Mesothelial cell of epicardium (in vitro differentiated cells): Measurements from ENCODE around the gene SLCO3A1. TPM values are rescaled to one million over a fixed set of nuclear protein-coding genes. Genes with fewer than 3 reads are reported as not detected.

Source experiments
- DNase-seq, 2 experiments: peaks; one replicate each; pipeline ENCODE4 v3.0.0; 2021; ENCODE audit warnings: low spot score in 2 of 2; ENCODE audit not compliant: unreplicated experiment in 2 of 2
- H3K27ac Mint-ChIP-seq: 2 replicates; pipeline ENCODE4 v1.8.0; 2021; ENCODE audit warnings: mixed read lengths
- H3K27me3 Mint-ChIP-seq: 2 replicates; pipeline ENCODE4 v1.8.0; 2021; ENCODE audit warnings: low read depth, mixed read lengths
- H3K36me3 Mint-ChIP-seq: 2 replicates; pipeline ENCODE4 v1.8.0; 2021; ENCODE audit warnings: mixed read lengths
- H3K4me1 Mint-ChIP-seq: 2 replicates; pipeline ENCODE4 v1.8.0; 2021; ENCODE audit warnings: mixed read lengths
- H3K4me3 Mint-ChIP-seq: 2 replicates; pipeline ENCODE4 v1.8.0; 2021; ENCODE audit warnings: mild to moderate bottlenecking, moderate library complexity, mixed read lengths
- H3K9me3 Mint-ChIP-seq: 2 replicates; pipeline ENCODE4 v1.8.0; 2021; ENCODE audit warnings: mixed read lengths
- CTCF ChIP-seq: fragments of 200-600 bp; sonication (generic); IDR thresholded peaks from one replicate; pipeline ENCODE4 v1.5.0; 2021; ENCODE audit warnings: antibody characterized with exemption; ENCODE audit not compliant: unreplicated experiment
- total RNA-seq: library from RNA; stranded (reverse); gene quantifications from 3 replicates; pipeline ENCODE4 v1.2.1, GENCODE V29; 2021

Gene SLCO3A1
- total RNA-seq, 1 donor from 2014 or later = 1.9 TPM

DNA sequence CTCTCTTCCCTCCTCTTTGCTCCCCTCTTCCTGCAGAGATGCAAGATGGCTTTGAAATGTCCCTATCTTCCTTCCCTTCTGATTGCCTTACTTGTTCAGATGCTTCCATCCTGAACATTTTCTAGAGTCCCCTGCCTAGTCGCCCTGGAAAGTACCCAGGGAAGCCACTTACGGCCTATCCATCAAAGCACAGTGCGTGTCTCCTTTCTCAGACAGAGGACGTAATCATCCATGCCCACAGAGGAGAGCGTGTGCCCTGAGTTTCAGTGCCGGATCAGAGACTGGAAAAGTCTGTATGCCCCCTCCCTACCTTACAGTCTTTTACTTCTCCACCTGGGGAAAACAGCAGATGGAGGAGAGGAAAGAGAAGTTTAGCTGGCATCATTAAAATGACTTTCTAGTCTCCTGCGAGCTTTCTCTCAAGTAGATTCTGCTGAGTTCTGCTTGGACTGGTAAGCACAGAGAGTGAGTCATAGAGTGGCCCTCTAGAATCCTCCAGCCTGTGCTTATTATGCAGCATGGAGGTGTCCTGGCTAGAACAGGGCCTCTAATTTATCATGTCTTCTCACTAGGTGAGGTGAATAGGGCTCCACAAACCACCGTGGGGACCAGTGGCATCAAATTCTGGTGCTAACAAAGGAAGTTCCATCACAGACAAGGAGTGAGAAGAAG lies 114.6 kb downstream of the SLCO3A1 start:
- H3K4me1 Mint-ChIP-seq = no peaks in the 10 kb centered on the region
- H3K27me3 Mint-ChIP-seq = peaks cover 53% of the 10 kb centered on the region
- no peaks in the 10 kb centered on the region for H3K36me3 Mint-ChIP-seq
- peaks cover 3% of the 10 kb centered on the region for H3K9me3 Mint-ChIP-seq
- TF ChIP-seq CTCF = no peak
- DNase-seq = no peak
- H3K4me3 Mint-ChIP-seq = no peak overlapping the region
- no peak overlapping the region for H3K27ac Mint-ChIP-seq

DNA sequence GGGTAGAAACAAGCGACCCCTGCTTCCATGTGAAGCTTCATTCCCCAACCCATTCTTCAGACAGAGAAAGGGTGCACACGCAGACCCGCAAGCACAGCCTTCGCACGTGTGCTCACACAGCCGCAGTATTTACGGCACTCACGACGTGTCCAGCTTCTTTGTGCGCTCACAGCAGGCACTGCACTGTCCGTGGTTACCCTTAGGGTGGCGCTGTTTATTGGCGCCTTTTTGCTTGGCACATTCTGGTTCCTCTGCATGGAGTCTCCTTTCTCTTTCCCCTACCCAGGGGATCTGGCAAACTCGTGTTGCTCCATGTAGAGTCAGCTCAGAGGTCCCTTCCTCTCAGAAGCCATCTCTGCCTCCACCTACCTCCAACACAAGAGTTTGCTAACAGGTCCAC lies 115.1 kb downstream of the SLCO3A1 start:
- no peak overlapping the region for H3K27ac Mint-ChIP-seq
- H3K36me3 Mint-ChIP-seq = no peaks in the 10 kb centered on the region
- no peak for DNase-seq
- H3K4me3 Mint-ChIP-seq = no peak overlapping the region
- peaks cover 58% of the 10 kb centered on the region for H3K27me3 Mint-ChIP-seq
- peaks cover 3% of the 10 kb centered on the region for H3K9me3 Mint-ChIP-seq
- no peak for TF ChIP-seq CTCF
- no peaks in the 10 kb centered on the region for H3K4me1 Mint-ChIP-seq

- Mint-ChIP-seq H3K9me3 (peaks cover 3% of the 10 kb centered on the region), H3K4me1 (no peaks in the 10 kb centered on the region), H3K36me3 (no peaks in the 10 kb centered on the region), H3K4me3 (no peak overlapping the region), H3K27ac (no peak overlapping the region), H3K27me3 (peaks cover 66% of the 10 kb centered on the region)
- DNase-seq = no peak
- no peak for TF ChIP-seq CTCF
Observed at GRCh38 chr15:91970142-91970541, 116.6 kb downstream of the SLCO3A1 start.

DNA sequence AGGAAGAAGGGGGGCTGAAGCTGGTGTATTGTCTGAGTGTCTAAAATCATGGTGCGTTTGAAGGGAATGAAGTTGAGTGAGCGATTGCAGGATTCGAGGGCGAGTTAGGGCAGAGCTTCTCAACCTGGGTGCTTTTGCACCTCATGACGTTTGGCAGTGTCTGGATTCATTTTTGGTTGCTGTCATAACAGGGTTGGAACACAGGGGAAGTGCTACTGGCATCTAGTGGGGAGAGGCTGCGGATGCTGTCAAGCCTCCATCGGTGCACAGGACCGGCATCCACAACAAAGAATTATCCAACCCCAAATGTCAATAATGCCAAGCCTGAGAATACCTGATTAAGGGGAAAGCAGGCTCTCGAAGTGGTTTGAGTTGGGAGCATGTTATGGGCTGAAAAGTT lies 120.0 kb downstream of the SLCO3A1 start:
- Mint-ChIP-seq H3K27me3 (peaks cover 72% of the 10 kb centered on the region), H3K9me3 (peaks cover 3% of the 10 kb centered on the region), H3K4me1 (no peaks in the 10 kb centered on the region), H3K27ac (no peak overlapping the region), H3K4me3 (no peak overlapping the region), H3K36me3 (no peaks in the 10 kb centered on the region)
- TF ChIP-seq CTCF = no peak
- DNase-seq = no peak

GRCh38 chr15:91974321-91974720 lies 120.8 kb downstream of the SLCO3A1 start:
- H3K27me3 Mint-ChIP-seq = peaks cover 72% of the 10 kb centered on the region
- no peaks in the 10 kb centered on the region for H3K4me1 Mint-ChIP-seq
- H3K9me3 Mint-ChIP-seq = peaks cover 3% of the 10 kb centered on the region
- DNase-seq = no peak
- H3K27ac Mint-ChIP-seq = no peak overlapping the region
- TF ChIP-seq CTCF = no peak
- H3K4me3 Mint-ChIP-seq = no peak overlapping the region
- H3K36me3 Mint-ChIP-seq = no peaks in the 10 kb centered on the region
